Ascending aorta (tissue), 2 donors: ENCODE measurements around the gene ASF1B. TPM values are rescaled to one million over a fixed set of nuclear protein-coding genes. Genes with fewer than 3 reads are reported as not detected.

Experiments used
- DNase-seq, 2 donors: peaks; one replicate each; pipeline ENCODE4 v3.0.0-alpha.2; 2019; ENCODE audit warnings: low spot score in 2 of 2
- H3K27ac ChIP-seq, 2 donors: fragments of 200-600 bp; sonication (generic); one replicate each; pipeline ENCODE4 v1.5.1; 2016 to 2017; ENCODE audit warnings: mild to moderate bottlenecking in 1 of 2
- H3K27me3 ChIP-seq: fragments of 200-600 bp; sonication (generic); one replicate; pipeline ENCODE4 v1.5.1; 2017
- H3K36me3 ChIP-seq, 2 donors: fragments of 200-600 bp; sonication (generic); one replicate each; pipeline ENCODE4 v1.5.1; 2016
- H3K4me1 ChIP-seq, 2 donors: fragments of 200-600 bp; sonication (generic); one replicate each; pipeline ENCODE4 v1.5.1; 2016 to 2017; ENCODE audit warnings: mild to moderate bottlenecking in 1 of 2
- H3K4me3 ChIP-seq, 2 donors: fragments of 200-600 bp; sonication (generic); one replicate each; pipeline ENCODE4 v1.5.1; 2016 to 2017; ENCODE audit warnings: mild to moderate bottlenecking in 1 of 2
- H3K9me3 ChIP-seq, 2 donors: fragments of 200-600 bp; sonication (generic); one replicate each; pipeline ENCODE4 v1.5.1; 2016
- intact Hi-C: fragments of 100-400 bp; cut with DNase I; formaldehyde crosslinking; loops from one replicate; pipeline ENCODE4 v1.15.1; 2023
- total RNA-seq: library from RNA; depleted of rRNA; stranded (reverse); fragments of >200 nt; gene quantifications from one replicate; pipeline ENCODE4 v1.1.0, GENCODE V29; 2016
- TF ChIP-seq, protein P1 (sequence below), 3 experiments: fragments of 200-600 bp in 2 of 3; fragments of 450-650 bp in 1 of 3; sonication (generic) in 2 of 3; IDR thresholded peaks; one replicate each; pipeline ENCODE4 v1.5.1; 2016 to 2019; ENCODE audit warnings: antibody characterized with exemption in 3 of 3, mild to moderate bottlenecking in 1 of 3, moderate library complexity in 1 of 3

The ASF1B gene
- total RNA-seq, 1 donor from 2014 or later = 7.8 TPM

- Histone ChIP-seq H3K4me1 (no peaks in the 10 kb centered on the region), H3K27me3 (no peaks in the 10 kb centered on the region), H3K4me3 (no peak overlapping the region), H3K9me3 (no peaks in the 10 kb centered on the region), H3K36me3 (peaks cover 0 to 10% of the 10 kb centered on the region in 2 donors), H3K27ac (no peak overlapping the region)
- DNase-seq = no peak
- TF ChIP-seq, protein P1, sequence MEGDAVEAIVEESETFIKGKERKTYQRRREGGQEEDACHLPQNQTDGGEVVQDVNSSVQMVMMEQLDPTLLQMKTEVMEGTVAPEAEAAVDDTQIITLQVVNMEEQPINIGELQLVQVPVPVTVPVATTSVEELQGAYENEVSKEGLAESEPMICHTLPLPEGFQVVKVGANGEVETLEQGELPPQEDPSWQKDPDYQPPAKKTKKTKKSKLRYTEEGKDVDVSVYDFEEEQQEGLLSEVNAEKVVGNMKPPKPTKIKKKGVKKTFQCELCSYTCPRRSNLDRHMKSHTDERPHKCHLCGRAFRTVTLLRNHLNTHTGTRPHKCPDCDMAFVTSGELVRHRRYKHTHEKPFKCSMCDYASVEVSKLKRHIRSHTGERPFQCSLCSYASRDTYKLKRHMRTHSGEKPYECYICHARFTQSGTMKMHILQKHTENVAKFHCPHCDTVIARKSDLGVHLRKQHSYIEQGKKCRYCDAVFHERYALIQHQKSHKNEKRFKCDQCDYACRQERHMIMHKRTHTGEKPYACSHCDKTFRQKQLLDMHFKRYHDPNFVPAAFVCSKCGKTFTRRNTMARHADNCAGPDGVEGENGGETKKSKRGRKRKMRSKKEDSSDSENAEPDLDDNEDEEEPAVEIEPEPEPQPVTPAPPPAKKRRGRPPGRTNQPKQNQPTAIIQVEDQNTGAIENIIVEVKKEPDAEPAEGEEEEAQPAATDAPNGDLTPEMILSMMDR (IDR thresholded peaks at IDR 0.05) = no peak
- intact Hi-C loops = no loop called here
Observed at GRCh38 chr19:14177496-14178074, 41.2 kb upstream of the ASF1B start.

- Histone ChIP-seq H3K9me3 (no peaks in the 10 kb centered on the region), H3K36me3 (peaks cover 9 to 30% of the 10 kb centered on the region in 2 donors), H3K4me1 (no peaks in the 10 kb centered on the region), H3K4me3 (no peak overlapping the region), H3K27ac (no peak overlapping the region), H3K27me3 (no peaks in the 10 kb centered on the region)
- TF ChIP-seq, protein P1 (IDR thresholded peaks at IDR 0.05) = no peak
- no peak for DNase-seq
- intact Hi-C loops = no loop called here
Observed at GRCh38 chr19:14175351-14175792, 39.0 kb upstream of the ASF1B start.

- H3K27me3 ChIP-seq = no peaks in the 10 kb centered on the region
- TF ChIP-seq, protein P1 (IDR thresholded peaks at IDR 0.05) = no peak
- H3K9me3 ChIP-seq = no peaks in the 10 kb centered on the region
- H3K4me3 ChIP-seq = no peak overlapping the region
- H3K36me3 ChIP-seq = peaks cover 9 to 33% of the 10 kb centered on the region in 2 donors
- intact Hi-C loops = no loop called here
- H3K27ac ChIP-seq = no peak overlapping the region
- DNase-seq = no peak
- no peaks in the 10 kb centered on the region for H3K4me1 ChIP-seq
Observed at GRCh38 chr19:14174883-14175282, 38.5 kb upstream of the ASF1B start.

DNA sequence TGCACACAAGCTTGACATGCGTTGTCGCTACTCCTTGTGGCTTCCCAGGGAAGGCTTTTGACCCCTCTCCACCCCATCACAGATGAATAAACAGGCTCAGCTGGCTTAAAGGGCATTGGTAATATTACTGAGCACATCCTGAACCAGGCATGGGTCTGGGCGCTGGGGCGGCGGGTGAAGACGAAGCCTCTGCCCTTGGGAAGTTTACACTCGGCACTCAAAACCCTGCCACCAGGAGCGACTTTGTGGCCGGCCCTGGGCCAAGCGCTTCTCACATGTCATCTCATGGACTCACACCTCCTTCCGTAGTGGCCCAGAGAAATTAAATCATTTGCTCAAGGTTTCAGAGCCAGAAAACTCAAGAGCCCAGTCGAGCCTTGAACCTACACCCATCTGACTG, 32.6 kb upstream of the ASF1B start:
- intact Hi-C loops = no loop called here
- no peaks in the 10 kb centered on the region for H3K4me1 ChIP-seq
- H3K27ac ChIP-seq = no peak overlapping the region
- no peak overlapping the region for H3K4me3 ChIP-seq
- no peak for DNase-seq
- peaks cover 9 to 24% of the 10 kb centered on the region in 2 donors for H3K36me3 ChIP-seq
- H3K27me3 ChIP-seq = no peaks in the 10 kb centered on the region
- H3K9me3 ChIP-seq = no peaks in the 10 kb centered on the region
- TF ChIP-seq, protein P1 (IDR thresholded peaks at IDR 0.05) = no peak

GRCh38 chr19:14168259-14168972, 32.0 kb upstream of the ASF1B start:
- DNase-seq = no peak
- intact Hi-C loops = no loop called here
- H3K4me1 ChIP-seq = no peaks in the 10 kb centered on the region
- no peaks in the 10 kb centered on the region for H3K9me3 ChIP-seq
- TF ChIP-seq, protein P1 (IDR thresholded peaks at IDR 0.05) = no peak
- H3K36me3 ChIP-seq = peaks cover 9 to 23% of the 10 kb centered on the region in 2 donors
- H3K4me3 ChIP-seq = no peak overlapping the region
- no peaks in the 10 kb centered on the region for H3K27me3 ChIP-seq
- no peak overlapping the region for H3K27ac ChIP-seq
